HG02938 (cell line): ENCODE measurements around the gene NBL1.

Source experiments
- ATAC-seq: cut with Tn5 transposase; IDR thresholded peaks from one replicate; pipeline ENCODE4 v1.9.1; 2021; ENCODE audit warnings: mild to moderate bottlenecking, moderate library complexity; ENCODE audit not compliant: unreplicated experiment

The NBL1 gene

DNA sequence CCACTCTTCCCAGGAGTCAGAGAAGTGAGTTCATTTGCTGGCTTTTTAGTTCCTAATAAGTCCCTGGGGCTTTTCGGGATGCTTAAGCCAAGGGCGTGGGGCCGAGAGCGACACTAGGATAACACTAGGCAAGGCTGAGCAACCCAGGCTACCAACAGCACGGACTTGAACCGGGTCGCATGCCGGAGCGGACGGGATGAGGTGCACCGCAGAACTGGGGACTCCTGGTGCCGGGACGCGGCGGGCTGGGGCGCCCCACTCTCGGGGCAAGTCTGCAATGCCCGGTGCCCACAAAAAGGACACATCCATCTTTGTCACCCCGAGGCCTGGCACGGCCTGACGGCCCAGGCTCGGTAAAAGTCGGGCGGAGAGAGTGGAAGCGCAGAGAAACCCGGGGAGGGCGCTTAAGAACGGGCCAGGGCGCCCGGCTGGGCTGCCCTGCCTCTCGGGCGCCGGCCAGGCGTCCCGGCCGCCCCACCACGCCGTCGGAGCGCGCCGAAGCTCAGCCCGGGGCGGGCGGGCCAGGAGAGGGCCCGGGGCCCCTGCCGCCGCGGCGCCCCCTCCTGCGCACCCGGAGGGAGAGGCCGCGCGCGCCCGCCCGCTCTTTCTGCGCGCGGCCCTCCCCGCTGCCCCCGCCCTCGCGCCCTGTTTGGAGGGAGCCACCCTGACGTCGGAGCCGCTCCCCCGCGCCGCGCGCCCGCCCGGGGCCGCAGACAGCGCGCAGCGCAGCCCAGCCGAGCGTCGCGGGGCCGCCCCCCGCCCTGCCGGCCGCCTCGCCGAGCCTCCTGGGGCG, at the start of gene NBL1:
Gene NBL1, plus strand, starts transcription at position 710 of the 793 bp plus-strand sequence. CDS start 10,720 bp downstream, outside the sequence.
- no peak for ATAC-seq

DNA sequence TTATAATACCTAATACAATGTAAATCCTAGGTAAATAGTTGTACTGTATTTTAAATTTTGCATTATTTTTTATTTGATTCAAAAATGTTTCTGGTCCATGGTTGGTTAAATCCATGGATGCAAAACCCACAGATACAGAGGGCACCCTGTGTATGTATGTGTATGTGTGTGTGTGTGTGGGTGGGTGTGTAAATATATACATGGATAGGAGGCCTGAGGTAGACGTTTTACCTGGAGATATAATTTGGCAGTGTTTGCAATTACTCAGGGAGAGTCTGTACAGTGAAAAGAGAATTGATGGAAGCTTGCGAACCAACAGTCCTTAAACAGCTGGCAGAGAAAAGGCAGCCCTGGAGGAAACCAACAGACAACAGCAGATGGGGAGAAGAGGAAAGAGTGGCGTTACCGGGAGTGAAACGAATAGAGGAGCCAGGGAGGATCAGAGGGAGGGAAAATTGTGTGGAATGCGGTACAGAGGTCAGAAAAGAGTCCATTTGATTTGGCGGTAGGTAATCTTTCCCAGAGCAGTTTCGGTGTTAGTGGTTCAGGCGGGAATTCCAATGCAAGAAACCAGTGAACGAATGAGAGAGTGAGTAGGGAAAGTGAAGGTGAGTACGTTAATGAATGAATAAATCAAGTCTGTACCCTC, 47.9 kb upstream of the NBL1 start:
- ATAC-seq = no peak

GRCh38 chr1:19596714-19597495, 47.2 kb upstream of the NBL1 start:
- ATAC-seq = peak; percentile 87

DNA sequence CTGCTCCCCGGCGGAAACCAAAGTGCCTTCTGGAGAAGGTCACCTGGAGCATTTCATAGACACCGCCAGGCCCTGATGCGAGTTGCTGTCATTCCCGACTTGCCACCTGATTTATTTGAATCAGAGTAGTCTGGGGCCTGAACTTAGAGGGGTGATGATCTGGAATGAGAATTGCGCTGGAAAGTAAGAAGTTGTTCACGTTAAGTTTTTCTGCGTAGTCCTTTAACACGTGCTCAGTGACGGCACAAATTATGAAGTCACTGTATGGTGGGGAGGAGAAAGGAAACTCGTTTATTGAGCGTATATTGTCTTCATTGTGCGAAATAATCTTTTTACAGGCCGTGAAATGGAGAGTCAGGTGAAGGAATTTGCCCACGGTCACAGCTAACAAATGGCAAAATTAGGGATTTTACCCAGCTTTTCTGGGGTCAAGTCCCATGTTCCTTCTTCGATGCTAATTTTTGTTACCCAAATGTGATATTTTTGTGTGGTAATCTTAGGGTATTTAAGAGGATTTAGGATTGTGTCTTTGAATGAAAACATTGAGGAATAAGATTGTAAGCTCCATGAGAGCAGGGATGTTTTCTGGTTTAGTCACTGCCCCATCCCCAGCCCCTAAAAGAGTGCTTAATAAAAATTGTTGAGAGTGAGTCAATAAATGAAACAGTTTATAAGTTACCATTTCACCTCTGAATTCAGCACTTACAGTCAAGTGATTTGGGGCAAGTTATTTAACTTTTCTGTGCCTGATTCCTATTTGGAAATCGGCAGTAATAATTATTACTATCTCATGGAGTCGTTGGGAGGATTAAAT, 46.4 kb upstream of the NBL1 start:
- peak; percentile 5 for ATAC-seq

DNA sequence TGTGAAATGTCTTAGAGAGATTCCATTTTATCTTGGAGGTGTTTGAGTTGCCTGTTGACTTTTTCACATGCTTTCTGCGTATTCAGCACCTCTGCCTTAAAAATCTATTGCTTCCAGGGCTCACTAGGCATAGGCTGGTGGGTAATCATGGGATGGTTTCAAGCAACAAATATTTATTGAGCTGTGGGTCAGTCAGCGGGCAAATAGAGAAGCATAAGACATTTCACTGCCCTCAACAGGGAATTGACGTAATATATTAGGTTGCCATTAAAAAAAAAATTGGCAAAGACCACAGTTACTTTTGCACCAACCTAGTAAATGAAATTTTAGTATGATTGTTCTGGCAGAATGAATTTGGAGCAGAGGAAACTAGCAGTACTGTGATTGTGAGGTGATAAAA, 44.3 kb upstream of the NBL1 start:
- ATAC-seq = no peak

DNA sequence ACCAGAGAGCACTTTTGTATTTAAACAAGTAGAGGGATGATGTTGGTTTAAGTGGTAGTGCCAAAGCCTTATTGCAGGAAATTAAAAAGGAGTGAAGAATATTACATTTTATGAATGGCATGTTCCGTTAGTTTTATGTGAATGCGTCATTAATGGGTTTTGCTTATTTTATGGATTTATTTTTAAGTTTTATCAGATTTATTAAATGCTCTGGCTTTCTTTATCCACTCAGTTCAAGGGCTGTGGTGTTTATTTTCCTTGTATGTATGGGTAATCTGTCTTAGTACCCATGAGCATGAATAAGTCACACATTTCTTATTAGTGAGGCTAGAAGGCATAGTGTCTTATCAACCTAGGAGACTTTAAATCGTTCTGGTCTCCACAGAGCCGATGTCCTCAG, 41.6 kb upstream of the NBL1 start:
- ATAC-seq = no peak

DNA sequence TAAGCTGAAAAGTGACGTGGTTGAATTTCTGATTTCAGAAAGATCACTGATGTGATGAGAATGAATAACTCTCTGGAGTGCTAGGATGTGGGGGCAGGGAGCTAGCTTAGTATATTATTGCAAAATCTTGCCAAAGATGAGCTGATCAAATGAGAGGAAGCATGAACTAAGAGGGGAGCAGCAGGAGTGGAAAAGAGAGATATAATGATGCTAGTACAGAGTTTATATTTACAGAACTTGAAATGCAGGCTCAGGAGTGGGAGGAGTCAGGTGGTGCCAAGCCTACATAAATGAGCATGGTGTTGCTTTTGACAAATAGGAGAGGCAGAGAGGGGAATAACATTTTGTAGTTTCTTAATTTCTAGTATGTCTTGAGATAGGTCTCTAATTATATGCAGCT, 38.1 kb upstream of the NBL1 start:
- no peak for ATAC-seq

DNA sequence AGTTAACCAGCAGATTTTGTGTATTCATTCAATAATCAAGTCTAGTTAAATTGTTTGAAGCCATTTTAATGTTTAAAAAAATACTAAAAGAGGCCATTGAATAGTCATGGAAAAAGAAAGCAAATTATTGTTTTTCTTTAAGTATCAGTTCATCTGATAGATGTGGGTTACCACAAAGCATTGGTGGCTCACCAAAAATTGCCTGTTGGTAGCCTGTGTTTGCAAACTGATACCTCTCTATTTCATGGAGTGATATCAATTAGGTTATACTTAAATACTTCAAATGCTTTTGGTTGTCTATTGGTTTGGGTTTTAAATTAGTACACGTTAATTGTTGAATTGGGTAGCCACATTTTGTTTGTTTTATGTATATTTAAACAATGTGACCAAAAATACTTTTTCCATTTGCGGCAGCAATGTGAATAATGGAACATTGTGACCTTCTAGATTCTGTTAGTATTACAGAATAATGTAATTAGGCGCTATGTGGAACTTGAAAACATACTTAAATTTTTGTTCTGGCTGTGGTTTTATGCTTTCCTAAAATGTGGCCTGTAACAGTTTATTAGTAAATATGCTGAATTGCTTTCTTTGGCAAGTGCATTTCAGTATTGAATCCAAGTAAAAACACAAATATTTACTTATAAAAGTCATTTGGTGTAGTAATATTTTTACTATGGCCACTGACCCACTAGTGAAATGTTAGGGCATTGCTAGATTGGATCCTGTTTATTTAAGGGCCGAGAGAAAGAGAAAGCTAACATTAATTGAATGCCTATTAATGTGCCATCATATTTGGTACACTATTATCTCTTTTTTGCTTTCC, 37.1 kb upstream of the NBL1 start:
- no peak for ATAC-seq

DNA sequence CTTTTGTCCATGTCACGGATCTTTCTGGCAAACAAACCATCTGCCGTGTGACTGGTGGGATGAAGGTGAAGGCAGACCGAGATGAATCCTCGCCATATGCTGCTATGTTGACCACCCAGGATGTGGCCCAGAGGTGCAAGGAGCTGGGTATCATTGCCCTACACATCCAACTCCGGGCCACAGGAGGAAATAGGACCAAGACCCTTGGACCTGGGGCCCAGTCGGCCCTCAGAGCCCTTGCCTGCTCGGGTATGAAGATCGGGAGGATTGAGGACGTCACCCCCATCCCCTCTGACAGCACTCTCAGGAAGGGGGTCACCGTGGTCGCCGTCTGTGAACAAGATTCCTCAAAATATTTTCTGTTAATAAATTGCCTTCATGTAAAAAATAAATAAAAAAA, 35.9 kb upstream of the NBL1 start:
- ATAC-seq = no peak

- no peak for ATAC-seq
Observed at GRCh38 chr1:19610282-19610981, 33.7 kb upstream of the NBL1 start.

DNA sequence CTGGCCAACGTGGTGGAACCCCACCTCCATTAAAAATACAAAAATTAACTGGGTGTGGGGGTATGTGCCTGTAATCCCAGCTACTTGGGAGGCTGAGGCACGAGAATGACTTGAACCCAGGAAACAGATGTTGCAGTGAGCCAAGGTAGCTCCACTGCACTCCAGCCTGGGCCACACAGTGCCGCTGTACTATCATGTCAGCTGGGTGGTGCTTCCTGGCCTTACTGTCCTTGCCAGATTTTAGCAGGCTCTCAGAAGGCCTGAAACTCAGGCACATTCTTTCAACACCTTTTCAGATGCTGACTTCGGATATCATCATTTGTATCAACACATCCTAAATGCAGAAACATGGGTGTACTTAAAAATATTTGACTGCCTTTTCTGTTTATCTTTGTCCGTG, 31.6 kb upstream of the NBL1 start:
- ATAC-seq = no peak

DNA sequence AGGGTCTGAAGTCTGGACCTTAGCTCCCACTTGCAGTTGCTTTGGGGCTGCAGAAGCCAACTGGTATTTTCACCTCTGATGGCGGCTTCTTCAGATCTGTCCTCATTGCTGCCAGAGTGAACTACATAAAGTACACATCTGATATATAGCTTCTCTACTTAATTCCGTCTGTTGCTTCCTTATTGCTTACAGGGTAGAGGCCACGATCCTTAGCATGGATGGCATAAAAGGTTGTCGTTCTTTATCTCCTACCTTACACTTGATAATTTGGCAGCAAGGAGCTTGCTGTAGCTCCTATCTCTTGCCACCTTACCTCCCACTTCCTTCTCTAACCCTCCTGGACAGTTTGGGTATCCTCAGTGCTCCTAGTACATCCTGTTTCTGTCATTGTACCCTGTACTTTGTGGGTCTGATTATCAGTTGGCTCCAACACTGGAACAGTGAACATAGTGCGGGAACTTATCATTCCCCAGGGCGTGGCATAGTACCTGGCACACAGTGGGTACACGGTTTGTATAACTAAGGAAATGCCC, 30.9 kb upstream of the NBL1 start:
- ATAC-seq = no peak

- no peak for ATAC-seq
Observed at GRCh38 chr1:19615438-19615837, 28.7 kb upstream of the NBL1 start.

DNA sequence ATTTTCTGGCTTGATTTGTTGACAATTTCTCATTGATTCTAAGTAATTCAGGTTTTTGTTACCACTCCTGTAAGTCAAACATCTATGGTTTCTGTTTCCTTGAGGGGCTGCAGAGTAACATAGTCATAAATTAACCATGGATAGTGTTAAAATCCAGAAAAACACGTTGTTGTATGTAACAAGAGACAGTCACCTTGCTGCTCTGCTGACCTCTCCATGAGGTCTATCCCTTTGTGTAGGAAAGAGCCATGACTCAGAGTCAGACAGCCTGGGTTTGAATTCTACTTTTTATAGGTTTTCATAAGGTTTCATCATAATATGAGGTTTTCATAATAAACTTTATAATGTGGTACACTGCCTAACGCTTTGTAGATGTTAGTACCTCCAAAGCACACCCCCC, 27.6 kb upstream of the NBL1 start:
- no peak for ATAC-seq

DNA sequence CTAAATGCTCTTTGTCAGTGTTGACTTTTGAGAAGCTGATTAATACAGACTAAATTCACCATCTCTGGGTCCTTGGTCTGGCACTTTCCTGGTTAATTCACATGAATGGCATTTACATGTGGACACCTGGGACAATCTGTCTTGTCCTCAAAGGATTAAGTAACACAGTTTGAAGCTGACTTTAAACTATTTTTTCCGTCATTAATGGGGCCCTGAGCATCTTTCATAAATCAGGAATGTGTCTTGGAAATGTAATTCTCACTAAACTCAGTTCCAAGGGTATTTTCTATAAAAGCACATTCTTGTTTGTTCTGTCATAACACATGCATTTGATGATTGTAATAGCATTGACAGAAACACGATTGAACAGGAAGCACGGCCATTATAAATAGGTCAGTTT, 26.7 kb upstream of the NBL1 start:
- no peak for ATAC-seq

GRCh38 chr1:19618428-19618827, 25.7 kb upstream of the NBL1 start:
- no peak for ATAC-seq

- no peak for ATAC-seq
Observed at GRCh38 chr1:19619697-19620384, 24.3 kb upstream of the NBL1 start.

GRCh38 chr1:19620786-19621185, 23.3 kb upstream of the NBL1 start:
- ATAC-seq = no peak
